RWPE2 (cell line): ENCODE data around the gene MLST8.

ENCODE experiments used
- ATAC-seq: fragments of 200-7000 bp; cut with Tn5 transposase; 3 replicates; pipeline ENCODE4 v1.9.1; 2021; ENCODE audit warnings: low read depth
- DNase-seq: peaks from one replicate; pipeline ENCODE4 v3.0.0-alpha.2; 2020; ENCODE audit warnings: low spot score
- H3K27ac ChIP-seq: fragments of 450-650 bp; 2 replicates; pipeline ENCODE4 v1.5.1; 2017; ENCODE audit warnings: mild to moderate bottlenecking; ENCODE audit not compliant: poor library complexity, severe bottlenecking
- H3K27me3 ChIP-seq: fragments of 250-450 bp; sonication (Bioruptor Pico); 2 replicates; pipeline ENCODE4 v1.5.1; 2021; ENCODE audit warnings: mild to moderate bottlenecking, moderate library complexity; ENCODE audit not compliant: insufficient read depth, poor library complexity, severe bottlenecking
- H3K36me3 ChIP-seq: fragments of 250-450 bp; sonication (Bioruptor Pico); 2 replicates; pipeline ENCODE4 v1.5.1; 2020; ENCODE audit warnings: low read depth, mild to moderate bottlenecking, moderate library complexity
- H3K4me1 ChIP-seq: fragments of 250-450 bp; sonication (Bioruptor Pico); 2 replicates; pipeline ENCODE4 v1.5.1; 2021; ENCODE audit warnings: mild to moderate bottlenecking, moderate library complexity; ENCODE audit not compliant: insufficient read depth, poor library complexity, severe bottlenecking
- H3K4me3 ChIP-seq: fragments of 250-450 bp; sonication (Bioruptor Pico); 2 replicates; pipeline ENCODE4 v1.5.1; 2021; ENCODE audit warnings: mild to moderate bottlenecking, moderate library complexity; ENCODE audit not compliant: severe bottlenecking
- H3K9me3 ChIP-seq: fragments of 250-450 bp; sonication (Bioruptor Pico); 2 replicates; pipeline ENCODE4 v1.5.1; 2021; ENCODE audit warnings: mild to moderate bottlenecking, moderate library complexity; ENCODE audit not compliant: severe bottlenecking
- TF ChIP-seq, protein P1 (sequence below): fragments of 450-650 bp; IDR thresholded peaks from one replicate; pipeline ENCODE4 v1.5.1; 2017; ENCODE audit warnings: mild to moderate bottlenecking, moderate library complexity; ENCODE audit not compliant: poor library complexity, severe bottlenecking

The MLST8 gene

DNA sequence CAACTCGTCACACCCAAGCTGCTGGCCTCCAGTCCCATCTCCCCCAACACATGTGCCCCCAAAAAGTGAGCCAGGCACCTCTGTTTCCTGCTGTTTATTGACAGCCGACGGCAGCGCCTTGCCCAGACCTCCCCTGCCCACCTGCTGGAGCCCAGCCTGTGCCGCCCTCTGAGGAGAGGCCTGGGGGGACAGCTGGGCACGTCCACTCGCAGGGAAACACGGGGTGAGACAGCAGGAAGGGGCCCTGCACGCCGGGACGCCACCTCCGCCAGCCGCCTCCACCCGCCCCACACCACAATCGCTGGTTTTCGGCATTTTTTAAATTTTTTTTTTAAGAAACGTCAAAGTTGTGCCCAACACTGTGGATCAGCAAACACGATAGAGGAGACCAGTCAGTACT lies 28.2 kb upstream of the MLST8 start:
- Histone ChIP-seq H3K27ac (peak overlapping the region; percentile 22), H3K36me3 (peaks cover 42% of the 10 kb centered on the region)
- no peak for ATAC-seq

DNA sequence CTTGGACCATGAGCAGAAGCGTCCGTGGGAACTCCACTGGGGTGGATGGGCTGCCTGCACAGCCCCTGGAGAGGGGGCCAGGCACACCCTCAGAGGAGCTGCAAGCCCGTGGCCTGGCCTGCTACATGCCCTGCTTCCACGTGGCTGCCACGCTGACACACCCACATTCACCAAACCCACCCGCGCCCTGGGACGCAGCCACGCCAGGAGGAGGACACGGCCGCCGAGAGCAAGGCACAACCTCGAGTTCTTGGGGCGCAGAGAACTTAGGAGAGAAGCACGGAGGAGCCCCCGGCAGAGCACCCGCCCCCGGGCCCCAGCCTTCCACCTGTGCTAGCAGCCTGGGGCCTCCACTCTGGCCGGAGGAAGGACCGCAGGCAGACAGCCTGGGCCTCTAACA lies 27.7 kb upstream of the MLST8 start:
- H3K36me3 ChIP-seq: peaks cover 41% of the 10 kb centered on the region
- ATAC-seq: no peak
- H3K4me1 ChIP-seq: peaks cover 5% of the 10 kb centered on the region
- H3K9me3 ChIP-seq: no peaks in the 10 kb centered on the region
- H3K27ac ChIP-seq: no peak overlapping the region
- TF ChIP-seq, protein P1, sequence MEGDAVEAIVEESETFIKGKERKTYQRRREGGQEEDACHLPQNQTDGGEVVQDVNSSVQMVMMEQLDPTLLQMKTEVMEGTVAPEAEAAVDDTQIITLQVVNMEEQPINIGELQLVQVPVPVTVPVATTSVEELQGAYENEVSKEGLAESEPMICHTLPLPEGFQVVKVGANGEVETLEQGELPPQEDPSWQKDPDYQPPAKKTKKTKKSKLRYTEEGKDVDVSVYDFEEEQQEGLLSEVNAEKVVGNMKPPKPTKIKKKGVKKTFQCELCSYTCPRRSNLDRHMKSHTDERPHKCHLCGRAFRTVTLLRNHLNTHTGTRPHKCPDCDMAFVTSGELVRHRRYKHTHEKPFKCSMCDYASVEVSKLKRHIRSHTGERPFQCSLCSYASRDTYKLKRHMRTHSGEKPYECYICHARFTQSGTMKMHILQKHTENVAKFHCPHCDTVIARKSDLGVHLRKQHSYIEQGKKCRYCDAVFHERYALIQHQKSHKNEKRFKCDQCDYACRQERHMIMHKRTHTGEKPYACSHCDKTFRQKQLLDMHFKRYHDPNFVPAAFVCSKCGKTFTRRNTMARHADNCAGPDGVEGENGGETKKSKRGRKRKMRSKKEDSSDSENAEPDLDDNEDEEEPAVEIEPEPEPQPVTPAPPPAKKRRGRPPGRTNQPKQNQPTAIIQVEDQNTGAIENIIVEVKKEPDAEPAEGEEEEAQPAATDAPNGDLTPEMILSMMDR: no peak
- DNase-seq: no peak
- no peak overlapping the region for H3K4me3 ChIP-seq
- H3K27me3 ChIP-seq: no peaks in the 10 kb centered on the region

More for the DNA sequence above, 28.2 kb upstream of the MLST8 start:
- TF ChIP-seq, protein P1: no peak
- Histone ChIP-seq H3K4me3 (no peak overlapping the region), H3K27me3 (no peaks in the 10 kb centered on the region), H3K4me1 (peaks cover 5% of the 10 kb centered on the region), H3K9me3 (no peaks in the 10 kb centered on the region)
- no peak for DNase-seq

DNA sequence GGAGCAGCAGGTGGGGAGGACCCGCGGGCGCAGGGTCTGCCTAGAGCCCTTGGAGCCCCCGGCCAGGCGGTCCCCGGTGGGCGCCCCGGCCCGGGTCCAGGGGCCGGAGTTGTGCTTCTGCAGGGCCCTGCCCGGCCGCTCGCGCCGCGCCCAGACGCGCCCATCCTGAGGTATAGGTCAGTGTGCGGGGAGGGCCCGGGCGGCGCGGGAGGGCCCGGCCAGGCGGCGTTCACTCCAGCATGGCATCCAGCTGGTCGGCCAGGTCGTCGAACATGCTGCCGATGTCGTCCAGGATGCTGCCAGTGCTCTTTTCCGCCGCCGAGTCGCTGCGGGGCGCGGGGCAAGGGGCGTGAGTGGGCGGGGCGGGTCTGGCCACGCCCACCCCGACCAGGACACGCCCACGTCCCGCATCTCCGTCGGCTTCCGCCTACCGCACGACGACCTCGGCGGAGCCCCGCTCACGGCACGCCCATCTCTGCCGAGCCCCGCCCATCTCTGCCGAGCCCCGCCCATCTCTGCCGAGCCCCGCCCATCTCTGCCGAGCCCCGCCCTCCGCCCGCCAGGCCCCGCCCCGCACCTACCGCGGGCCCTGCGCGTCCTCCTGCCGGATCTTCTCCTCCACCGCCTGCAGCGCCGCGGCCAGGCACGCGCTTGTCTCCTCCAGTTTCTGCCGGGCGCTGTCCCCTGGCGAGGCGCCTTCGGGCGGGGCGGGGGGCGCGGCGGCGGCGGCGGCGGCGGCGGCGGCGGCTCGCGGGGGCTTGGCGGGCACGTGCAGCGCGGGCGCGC lies 26.7 kb upstream of the MLST8 start:
- DNase-seq (no peak), ATAC-seq (peak; percentile 40)
- Histone ChIP-seq H3K36me3 (peaks cover 35% of the 10 kb centered on the region), H3K27ac (no peak overlapping the region), H3K4me1 (peaks cover 5% of the 10 kb centered on the region), H3K9me3 (no peaks in the 10 kb centered on the region), H3K27me3 (no peaks in the 10 kb centered on the region), H3K4me3 (no peak overlapping the region)
- TF ChIP-seq, protein P1: no peak

DNA sequence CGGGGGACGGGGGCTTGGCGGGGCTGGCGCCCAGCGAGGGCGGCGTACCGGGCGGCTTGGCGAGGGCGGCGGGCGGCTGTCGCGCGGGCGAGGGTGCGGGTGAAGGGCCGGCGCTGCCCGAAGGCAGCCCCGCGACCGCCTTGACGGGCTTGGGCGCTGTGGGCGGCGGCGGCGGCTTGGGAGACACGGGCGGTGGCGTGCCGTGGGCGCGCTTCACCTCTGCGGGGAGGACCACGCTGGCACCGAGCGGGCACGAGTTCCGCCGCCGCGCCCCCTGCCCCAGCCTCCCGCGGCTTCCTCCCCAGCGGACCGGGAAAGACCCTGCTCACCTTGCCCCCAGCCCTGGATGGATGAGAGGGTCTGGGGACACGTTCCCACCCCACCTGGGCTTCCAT lies 26.1 kb upstream of the MLST8 start:
- TF ChIP-seq, protein P1: no peak
- DNase-seq (no peak), ATAC-seq (no peak)
- peaks cover 5% of the 10 kb centered on the region for H3K4me1 ChIP-seq
- no peaks in the 10 kb centered on the region for H3K9me3 ChIP-seq
- peaks cover 32% of the 10 kb centered on the region for H3K36me3 ChIP-seq
- H3K27me3 ChIP-seq: no peaks in the 10 kb centered on the region
- H3K27ac ChIP-seq: no peak overlapping the region
- H3K4me3 ChIP-seq: no peak overlapping the region

DNA sequence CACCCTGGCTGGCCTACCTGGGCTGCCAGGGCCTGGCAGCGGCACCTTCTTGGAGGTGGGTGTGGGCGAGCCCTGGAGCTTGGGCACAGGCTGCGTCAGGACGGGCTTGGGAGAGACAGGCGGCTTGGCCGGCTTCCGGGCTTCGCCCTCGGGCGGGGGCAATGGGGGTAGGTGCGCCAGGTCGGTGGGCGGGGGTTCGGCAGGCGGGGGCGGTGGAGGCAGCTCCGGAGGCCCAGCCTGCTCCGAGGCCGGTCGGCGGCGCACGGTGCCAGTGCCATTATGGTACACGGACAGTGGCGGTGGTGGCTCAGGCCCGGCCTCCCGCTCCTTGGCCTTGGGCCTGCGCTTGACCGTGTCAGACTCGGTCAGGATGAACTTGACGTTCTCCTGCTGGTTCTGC lies 25.7 kb upstream of the MLST8 start:
- peaks cover 27% of the 10 kb centered on the region for H3K36me3 ChIP-seq
- no peaks in the 10 kb centered on the region for H3K27me3 ChIP-seq
- H3K9me3 ChIP-seq: no peaks in the 10 kb centered on the region
- TF ChIP-seq, protein P1: no peak
- H3K4me3 ChIP-seq: no peak overlapping the region
- peaks cover 5% of the 10 kb centered on the region for H3K4me1 ChIP-seq
- H3K27ac ChIP-seq: no peak overlapping the region
- ATAC-seq (no peak), DNase-seq (no peak)
